Adipocyte (in vitro differentiated cells): ENCODE data around the gene ALPP.
"Not testable (repeated sequence)": the region's sequence is repeated elsewhere in the genome, so short reads cannot be mapped to it uniquely, and the experiment has no call there.

Experiments used
- DNase-seq: peaks from one replicate; pipeline ENCODE4 v3.0.0-alpha.2; 2015; ENCODE audit warnings: low read depth
- H3K27me3 ChIP-seq: replicated peaks from 2 replicates; pipeline ENCODE4 v1.7.0; 2013; ENCODE audit warnings: mild to moderate bottlenecking, low read length, moderate library complexity; ENCODE audit not compliant: control insufficient read depth, insufficient read depth
- H3K36me3 ChIP-seq: 2 replicates; pipeline ENCODE4 v1.7.0; 2013; ENCODE audit warnings: low read length, mild to moderate bottlenecking, moderate library complexity; ENCODE audit not compliant: control insufficient read depth, insufficient read depth, severe bottlenecking
- H3K4me1 ChIP-seq: 2 replicates; pipeline ENCODE4 v1.7.0; 2013; ENCODE audit warnings: mild to moderate bottlenecking, low read length, moderate library complexity; ENCODE audit not compliant: control insufficient read depth, insufficient read depth
- H3K4me3 ChIP-seq: 2 replicates; pipeline ENCODE4 v1.7.0; 2013; ENCODE audit warnings: mild to moderate bottlenecking, low read length, moderate library complexity
- H3K9ac ChIP-seq: 2 replicates; pipeline ENCODE4 v1.7.0; 2013; ENCODE audit warnings: mild to moderate bottlenecking, low read length, moderate library complexity
- H3K9me3 ChIP-seq: 2 replicates; pipeline ENCODE4 v1.7.0; 2013; ENCODE audit warnings: mild to moderate bottlenecking, low read length, moderate library complexity; ENCODE audit not compliant: control insufficient read depth

Gene ALPP

GRCh38 chr2:232423407-232423806 lies 44.9 kb downstream of the ALPP start:
- H3K9me3 ChIP-seq, result peaks cover 11% of the 10 kb centered on the region
- DNase-seq, H3K4me3 ChIP-seq, H3K9ac ChIP-seq, H3K36me3 ChIP-seq, H3K4me1 ChIP-seq: not testable (repeated sequence)
- peaks cover 36% of the 10 kb centered on the region for H3K27me3 ChIP-seq

- no peaks in the 10 kb centered on the region for H3K9me3 ChIP-seq
- no peak overlapping the region for H3K4me3 ChIP-seq
- H3K36me3 ChIP-seq, result no peaks in the 10 kb centered on the region
- no peaks in the 10 kb centered on the region for H3K4me1 ChIP-seq
- H3K9ac ChIP-seq, result no peak overlapping the region
- peaks cover 27% of the 10 kb centered on the region for H3K27me3 ChIP-seq
- no peak for DNase-seq
Observed at GRCh38 chr2:232431705-232432590, 53.4 kb downstream of the ALPP start.
